NCI-H1436 (cell line): ENCODE results near the gene COL4A1.

Experiments used
- DNase-seq: peaks from one replicate; lab custom pipeline; 2025; lab: John Stamatoyannopoulos, UW

The COL4A1 gene

DNA sequence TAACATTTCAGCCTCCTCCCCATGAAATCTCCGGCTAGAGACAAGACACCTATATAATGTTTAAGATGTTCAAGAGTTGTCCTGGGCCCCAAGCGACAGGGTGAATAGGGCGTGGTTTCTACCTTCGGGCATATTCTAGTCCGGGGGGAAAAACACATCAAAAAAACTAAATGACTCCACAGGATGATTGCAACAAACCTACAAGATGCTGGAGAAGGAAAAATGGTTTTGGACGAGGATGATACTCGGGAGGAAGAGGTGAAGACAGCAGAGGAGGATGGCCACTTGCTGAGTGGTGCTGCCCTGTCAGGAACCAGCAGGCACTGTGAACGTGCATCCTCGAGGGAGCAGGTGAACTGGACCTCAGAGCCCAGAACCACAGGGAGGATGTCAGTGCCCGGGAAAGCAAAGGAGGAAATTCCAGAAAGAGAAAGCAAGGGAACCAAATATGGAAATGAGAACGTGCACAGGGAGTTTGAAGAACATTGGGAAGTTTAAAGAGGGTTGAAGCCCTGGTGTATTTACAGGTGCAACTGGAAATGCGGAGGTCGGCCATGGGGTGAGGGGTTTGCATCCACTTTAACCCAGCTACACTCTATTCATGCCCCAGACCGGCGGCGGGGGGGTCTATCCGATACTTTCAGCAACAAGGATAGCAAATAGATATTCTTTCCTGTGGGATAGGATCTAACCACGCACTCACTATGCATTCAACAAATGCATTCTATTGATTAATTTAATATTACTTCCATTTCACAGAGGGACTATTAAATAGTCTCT, 50.6 kb downstream of the COL4A1 start:
- no peak for DNase-seq

DNA sequence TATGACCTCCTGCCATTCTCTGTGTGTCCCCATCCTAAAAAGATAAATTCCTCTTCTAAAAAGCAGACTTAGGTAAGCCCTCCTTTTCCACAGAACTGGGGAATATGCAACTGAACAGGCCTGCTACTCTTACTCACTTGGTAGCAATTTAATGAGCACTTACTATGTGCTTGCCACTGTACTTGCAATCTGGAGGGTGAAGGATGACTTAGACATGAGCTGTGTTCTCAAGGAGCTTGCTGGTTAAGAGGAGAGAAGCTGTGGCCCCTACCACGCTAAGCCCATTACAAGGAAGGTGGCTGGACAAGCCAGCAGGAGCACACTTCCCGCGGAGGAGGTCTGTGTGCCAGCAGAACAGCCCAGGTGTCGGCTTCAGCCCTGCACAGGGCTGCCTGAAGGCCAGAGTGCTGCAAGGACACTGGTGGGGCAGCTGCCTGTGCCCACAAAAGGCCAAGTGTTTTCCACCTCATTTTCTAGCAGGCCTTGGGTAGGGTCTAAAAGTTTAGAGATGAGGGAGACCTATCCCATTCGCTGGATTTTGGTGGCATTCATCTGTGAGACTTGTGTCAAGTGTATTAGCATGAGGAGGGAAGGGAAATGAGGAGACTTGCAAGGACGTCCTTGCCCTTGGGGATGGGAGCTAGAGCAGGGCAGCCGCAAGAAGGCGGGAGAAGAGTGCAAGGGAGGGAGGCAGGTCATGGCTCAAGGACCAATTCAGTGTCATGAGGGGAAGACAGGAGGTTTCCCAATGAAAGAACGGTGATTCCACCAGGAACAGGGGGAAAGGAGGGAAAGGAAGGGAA, 52.0 kb downstream of the COL4A1 start:
- DNase-seq = no peak

DNA sequence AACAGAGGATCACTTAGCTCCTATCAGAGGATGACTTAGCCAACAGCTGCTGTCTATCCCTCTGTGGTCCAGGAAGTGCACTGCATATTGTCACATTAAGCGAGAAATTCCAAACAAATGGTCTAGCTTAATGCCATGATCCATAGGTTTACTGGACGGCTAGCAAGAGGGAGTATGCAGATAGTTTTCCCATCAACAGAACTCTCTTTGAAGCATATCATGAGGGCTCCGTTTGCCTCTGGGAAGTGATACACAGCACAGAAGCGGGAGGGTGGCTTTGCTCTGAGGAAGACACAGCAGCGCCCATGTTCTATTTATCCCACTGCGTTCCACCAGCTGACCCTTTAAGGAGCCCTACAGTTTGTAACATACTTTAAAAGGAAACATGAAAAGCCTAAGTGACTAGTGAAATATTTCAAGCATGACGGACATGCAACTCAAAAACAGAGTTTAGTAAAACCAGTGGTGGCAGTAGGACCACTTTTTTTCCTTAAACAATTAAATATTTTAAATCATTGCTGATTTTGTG, 52.7 kb downstream of the COL4A1 start:
- DNase-seq = no peak

DNA sequence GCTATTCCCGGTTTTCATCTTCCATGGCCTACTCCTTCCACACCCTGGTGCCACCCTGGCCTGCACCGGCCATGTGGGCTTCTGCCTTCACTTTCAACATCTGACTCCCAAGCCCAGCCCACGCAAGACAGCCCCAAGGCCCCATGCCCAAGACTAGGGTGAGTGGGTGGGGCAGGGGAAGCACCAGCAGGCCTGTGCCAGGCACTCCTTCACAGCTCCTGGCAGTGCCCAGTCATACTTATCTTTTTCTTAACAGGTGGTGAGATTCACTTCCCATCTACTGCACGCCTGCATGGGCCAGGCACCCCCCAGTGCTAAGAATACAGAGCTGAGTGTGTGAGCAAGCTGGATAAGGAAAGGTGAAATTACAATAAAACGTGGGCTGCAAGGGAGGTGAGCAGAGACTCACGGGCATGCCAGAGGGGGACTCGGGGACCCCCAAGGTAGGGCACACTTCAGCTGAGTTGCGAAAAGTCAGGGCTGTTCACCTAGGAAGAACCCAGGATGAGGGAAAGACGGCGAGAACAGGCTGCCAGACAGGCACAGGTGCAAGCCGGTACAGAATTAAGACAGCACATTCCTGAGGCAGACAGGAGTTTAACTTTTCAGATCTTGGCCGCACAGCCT, 55.7 kb downstream of the COL4A1 start:
- no peak for DNase-seq

DNA sequence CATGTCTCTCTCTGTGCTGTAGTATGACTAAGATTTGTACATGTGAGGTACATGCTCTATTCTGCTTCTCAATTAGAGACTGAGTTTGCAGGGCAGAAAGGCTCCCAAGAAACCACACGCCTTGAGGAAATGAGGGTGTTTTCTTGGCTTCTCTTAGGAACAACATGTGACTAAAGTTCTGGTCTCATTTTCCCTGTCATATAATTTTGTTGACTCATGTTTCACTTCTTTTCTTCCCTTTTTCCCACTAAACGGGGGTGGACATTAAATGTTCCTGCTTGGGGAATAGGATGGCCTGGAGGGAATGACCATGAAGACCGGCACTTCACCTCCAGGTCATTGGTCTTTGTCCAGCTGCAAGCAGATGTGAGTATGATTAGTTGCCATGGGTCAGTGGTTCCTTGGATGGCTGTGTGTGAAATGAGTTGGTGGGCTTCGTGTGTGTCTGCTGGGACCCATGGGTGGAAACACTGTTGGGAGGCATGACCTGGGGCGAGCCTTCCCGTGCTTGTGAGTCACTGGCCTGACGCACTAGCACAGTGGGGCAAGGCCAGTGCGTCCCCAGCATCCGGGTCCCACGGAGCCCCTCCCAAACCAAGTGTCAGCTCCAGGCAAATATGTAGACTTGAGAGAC, 56.6 kb downstream of the COL4A1 start:
- no peak for DNase-seq

DNA sequence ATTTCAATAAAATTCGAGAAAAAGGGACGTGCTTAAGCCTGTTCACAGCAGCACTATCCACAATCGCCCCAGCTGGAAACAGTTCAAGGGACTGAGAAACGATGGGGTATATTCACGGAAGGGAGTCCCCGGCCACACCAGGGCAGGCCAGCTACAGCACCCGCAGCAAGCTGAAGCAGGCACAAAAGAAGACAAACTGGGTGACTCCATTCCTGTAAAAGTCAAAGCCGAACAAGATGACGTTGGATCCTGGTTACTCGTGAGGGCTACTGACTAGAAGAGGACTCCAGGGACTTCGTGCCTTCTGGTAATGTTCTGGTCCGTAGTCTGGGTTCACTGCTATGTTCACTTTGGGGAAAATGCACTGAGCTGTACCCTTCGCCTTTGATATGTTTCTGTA, 57.6 kb downstream of the COL4A1 start:
- no peak for DNase-seq

DNA sequence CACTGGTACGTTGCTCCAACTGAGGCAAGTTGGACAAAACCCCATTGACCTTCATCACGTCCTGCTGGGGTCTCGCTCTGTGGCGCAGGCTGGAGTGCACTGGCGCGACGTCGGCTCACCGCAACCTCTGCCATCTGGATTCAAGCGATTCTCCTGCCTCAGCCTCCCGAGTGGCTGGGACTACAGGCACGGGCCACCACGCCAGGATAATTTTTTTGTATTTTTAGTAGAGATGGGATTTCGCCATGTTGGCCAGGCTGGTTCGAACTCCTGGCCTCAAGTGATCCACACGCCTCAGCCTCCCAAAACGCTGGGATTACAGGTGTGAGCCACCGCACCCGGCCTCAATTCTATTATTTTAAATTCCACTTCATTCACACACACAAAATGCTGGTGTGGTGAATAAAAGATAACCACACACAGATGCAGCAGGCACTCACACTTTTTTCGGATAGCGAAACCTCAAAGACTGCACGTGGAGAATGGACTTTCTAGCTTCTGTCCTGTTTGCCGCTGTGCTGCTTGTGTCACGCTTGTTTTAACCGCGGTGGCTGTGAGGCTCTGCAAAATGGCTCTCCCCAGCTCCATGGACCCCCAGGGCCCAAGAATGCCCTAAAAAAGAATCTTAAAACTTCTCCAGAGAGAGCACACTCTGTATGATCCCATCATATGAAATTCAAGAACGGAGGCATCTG, 58.4 kb downstream of the COL4A1 start:
- no peak for DNase-seq

DNA sequence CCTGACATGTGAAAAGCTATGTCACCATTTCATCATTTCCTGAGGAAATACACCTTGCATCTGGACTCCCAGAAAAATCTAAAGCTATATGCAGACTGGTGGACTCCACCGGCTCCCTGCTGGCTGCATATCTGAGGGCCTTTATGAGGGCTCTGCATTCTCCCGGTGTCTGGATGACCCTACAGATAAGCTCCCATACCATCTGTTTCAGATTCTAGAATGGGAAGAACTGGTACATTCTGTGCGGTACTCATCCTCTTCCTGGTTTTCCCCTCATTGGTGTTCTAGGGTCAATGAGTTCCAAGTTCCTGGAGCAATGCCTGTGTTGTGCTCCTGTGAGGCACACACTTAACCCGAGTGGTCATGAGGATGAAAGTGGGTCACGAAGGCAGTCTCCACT, 60.4 kb downstream of the COL4A1 start:
- no peak for DNase-seq

DNA sequence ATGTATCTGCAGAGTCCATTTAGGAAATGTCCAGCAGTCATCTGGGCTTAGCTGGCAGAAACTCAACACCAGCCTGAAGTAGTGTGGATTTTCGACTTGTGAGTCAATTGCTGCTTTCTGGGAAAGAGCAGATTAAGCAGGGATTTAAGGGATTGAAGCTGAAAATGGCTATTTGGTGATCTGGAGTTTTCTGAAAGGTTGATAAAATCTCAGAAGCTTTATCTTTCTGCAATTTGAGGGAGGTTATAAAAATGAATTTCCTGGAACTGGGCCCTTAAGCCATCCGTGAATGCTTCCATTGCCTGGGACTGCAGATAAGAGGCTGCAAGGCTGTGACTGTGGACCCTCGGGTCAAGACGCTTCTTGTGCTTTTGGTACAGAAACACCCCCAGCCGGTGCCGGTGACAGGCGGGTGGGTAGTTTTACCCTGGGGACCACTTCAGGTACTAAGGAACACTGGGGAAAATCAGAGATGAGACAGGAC, 61.5 kb downstream of the COL4A1 start:
- no peak for DNase-seq

DNA sequence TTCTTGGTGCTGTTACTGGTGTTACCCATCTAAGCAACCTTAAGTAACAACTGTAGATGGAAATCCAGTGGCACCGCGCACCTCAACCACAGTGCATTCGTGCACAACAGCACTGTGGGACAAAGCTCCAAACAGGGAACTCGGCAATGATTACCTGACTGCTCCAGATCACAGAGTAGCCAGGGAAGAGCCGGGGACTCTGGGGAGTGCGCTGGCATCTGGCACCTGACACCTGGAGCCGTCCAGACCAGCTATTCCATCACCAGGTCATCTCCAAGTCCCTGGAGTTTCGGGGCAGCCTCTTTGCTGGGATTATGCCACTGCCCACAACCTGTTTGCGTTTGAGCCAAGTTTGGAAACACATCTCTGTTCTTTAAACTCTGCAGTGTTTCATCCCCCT, 62.0 kb downstream of the COL4A1 start:
- DNase-seq = no peak

DNA sequence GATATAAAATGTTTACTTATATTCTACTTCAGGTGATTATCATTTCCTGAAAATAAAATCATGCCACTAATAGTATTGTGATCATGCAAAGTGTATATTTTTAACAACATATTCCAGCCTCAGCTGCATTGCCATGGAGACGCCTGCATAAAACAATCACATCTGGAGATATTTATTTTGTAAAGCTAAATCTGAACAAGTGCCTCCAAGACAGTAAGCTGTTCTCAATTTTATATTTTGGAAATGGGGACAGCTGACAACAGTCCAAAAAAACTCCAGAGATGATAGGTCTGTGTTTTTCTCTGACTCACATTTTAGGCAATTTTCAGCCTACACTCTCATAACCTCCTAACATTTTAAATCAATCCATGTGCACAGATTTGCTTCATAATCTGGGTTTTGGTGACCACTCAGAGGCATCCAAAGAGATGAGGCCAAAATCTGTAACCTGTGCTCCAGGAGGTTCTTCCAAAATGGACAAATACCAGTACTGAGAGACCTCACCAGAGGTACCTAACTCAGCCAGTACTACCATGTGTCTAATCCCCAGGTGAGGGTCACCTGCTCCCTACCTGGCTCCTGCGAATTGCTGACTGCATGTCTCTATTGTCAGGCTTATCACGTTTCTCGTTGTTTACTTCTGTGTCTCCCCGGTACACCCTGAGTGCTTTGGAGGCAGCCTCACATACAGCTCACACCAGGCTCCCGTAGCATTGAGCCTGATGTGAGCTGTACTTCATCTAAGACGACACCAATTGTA, 62.7 kb downstream of the COL4A1 start:
- no peak for DNase-seq

DNA sequence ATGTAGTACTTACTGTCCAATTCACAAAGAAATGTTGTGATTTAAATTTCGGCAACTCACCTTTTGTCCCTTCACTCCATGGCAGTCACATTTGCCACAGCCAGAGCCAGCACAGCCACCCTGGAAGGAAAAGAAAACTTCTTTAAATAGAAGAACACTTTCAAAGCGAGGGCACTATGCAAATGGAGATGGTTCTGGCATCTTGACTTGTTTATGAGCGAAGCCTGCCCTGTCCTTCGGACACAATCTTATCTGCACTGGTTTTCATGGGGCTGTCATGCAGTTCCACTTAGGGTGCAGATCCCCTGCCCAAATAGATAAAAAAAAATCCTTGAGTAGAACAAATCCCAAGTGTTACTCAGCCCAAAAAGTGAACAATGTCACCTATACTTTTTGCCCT, 64.3 kb downstream of the COL4A1 start:
- DNase-seq = no peak

DNA sequence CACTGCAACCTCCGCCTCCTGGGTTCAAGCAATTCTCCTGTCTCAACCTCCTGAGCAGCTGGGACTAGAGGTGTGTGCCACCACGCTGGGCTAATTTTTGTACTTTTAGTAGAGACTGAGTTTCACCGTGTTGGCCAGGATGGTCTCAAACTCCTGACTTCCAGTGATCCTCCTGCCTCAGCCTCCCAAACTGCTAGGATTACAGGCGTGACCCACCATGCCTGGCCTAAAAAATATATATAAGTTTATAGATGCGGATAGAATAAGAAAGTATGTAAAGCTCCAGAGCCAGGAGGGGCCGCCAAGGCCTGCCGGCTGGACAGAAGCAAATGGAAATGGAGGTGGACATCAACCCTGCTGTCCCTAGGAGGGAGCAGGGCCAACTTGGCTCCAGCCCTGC, 66.0 kb downstream of the COL4A1 start:
- no peak for DNase-seq

DNA sequence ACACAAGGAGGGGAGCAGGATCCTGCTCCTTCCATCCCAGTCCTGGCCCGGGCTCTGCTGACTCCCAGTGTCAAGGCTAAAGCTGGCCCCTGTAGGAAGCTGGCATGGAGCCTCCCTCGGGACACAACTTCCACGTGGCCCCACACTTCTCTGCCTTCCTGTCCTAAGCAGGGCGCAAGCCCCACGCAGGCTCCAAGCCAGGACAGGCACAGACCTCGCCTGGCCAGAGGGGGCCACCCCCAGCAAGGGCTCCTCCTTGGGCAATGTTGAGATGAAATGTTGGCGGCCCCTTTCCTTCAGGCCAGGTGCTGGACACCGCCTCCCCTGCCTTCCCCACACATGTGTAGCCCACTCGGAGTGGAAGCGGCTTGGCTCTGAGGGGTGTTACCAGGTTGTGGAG, 66.6 kb downstream of the COL4A1 start:
- no peak for DNase-seq

DNA sequence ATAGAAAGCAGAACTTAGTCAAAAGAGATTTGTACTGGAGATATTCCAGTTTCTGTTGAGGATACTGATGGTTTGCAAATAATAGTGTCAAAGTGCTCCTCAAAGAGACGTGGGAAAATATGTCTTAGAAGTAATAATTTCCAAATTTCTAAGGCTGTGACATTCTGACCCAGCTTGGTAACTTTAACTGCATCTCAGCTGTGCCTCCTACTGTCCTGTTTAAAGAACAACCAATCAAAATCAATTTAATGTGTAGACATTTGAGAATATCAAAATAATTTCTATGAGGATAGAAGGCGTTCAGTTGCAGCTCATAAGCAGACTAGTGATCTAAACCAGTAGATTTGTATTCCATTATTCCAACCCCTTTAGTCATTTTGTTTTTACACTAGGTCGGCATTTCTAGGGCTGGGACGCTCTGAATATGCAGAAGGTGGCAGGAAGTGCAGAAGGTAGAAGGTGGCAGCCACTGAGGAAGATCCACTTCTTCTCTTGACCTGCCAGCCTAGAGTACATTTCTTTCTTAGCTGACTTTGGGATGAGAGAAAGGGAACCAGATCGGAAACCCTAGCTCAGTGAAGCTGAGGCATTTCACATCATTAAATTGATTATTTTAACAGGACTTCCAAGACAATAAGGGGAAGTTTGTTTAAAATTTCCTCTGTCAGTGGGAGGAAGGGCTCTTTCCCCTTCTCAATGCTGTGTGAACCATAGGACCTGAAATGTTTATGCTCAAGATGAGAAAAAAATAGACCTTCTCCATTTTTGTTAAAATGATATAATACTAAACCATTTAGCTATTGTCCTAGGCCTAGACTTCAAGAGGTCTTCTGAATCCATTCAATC, 67.5 kb downstream of the COL4A1 start:
- no peak for DNase-seq

DNA sequence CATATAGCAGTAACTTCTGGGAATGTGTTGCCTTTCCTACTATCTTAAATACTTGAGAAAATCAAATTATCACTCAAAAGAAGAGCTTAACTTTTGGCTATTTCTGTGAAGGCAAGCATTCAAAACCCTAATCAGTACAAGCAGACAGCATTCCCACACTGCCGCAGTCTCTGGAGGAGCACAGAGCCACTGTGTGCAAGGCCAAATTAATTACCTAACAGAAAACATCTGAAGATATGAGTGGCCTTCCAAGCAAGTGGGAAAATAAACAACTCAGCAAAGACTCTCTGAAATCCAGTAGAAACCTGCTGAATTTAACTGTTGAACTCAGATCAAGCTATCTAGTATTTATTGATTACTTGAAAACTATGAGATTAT, 68.2 kb downstream of the COL4A1 start:
- no peak for DNase-seq

DNA sequence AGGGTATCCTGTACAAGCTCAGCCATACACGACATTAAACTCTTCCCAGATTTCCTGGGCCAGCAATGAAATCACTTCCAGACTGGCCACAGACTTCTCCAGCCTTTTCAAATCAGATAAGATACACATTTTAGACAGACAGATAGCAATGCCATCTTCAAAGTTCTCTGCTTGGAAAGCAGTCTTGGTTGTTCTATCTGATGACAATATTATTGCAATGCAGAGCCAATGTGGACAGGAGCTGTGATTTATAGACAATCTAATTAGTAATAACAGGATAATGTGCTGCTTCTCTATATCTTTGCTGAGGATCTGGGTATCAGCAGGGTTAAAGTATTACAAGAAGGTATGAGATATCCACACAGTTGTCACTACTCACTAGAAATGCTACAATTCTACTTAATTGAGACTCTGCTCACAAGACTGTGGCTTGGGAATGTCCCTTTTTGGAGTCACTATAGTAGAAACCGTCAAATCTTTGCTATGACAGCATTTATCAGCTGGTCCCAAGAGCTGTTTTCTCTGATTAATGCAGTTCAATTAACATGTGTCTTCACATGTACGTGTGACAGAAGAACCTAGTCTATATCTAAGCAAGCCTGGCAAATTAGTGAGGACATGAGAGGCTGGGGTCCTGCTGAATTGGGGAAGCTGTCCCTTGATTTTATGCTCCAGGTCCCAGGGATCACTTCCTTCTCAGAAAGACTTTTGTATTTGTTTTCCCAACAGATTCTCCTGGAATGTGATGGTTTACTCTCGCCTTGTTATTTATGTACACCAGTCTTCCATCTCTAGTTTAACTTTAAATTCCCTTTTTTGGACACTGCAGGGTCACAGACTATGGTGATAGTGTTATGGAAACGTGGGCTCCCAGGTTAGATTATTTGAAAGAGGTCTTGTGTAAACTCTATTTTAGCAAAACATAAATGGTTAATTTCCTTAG, 68.8 kb downstream of the COL4A1 start:
- no peak for DNase-seq

DNA sequence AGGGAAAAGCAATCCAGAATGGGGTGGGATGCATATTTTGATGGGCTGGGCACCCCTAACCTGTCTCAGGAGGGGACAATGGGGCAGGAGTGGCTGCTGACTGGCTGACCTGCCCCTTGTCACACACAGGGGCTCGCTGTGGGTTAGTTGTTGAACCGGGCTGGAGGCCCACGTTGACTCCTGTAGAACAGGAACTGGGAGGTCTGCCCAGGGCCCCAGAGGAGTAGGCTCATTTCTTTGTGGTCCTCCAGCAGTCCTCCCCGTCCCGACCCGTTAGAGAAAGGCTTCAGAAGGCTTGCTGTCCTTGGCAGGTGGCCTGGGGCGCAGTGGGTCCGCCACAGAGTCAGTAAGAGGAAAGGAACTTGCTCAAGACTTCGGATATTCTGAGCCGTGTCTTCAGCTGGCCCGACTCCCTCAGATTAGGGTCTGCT, 70.1 kb downstream of the COL4A1 start:
- DNase-seq = no peak

DNA sequence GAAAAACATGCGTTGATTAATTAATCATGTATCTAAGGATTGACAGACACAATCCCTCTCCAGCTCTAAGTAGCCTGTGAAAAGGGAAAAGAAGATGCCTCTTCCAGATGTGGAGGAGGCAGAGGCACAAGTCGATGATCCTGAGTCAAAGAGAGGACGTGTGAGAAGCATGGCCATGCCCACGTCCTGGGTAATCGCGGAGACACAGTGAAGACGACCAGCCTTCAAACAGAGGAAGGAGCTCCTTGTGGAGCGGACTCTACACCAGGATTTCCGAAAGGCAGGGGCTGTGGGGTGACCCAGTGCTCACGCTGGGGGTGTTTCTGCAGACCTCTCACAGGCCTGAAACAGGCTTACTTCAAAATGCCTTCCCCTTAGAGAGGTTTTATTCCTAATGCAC, 70.5 kb downstream of the COL4A1 start:
- no peak for DNase-seq
